Left renal cortex interstitium (tissue), 4 donors: Measurements from ENCODE around the gene DOCK11. TPM values are rescaled to one million over a fixed set of nuclear protein-coding genes. Genes with fewer than 3 reads are reported as not detected.

ENCODE experiments used
- DNase-seq, 4 donors: peaks; one replicate each; pipeline ENCODE4 v3.0.0-alpha.2; 2013; ENCODE audit warnings: low read depth in 4 of 4, low spot score in 2 of 4, missing footprints in 1 of 4
- polyA plus RNA-seq, 4 donors: library from polyadenylated mRNA; unstranded; fragments of 120-200 nt; gene quantifications; one replicate each; pipeline ENCODE4 v1.2.1, GENCODE V29; 2013; ENCODE audit not compliant: insufficient read length in 4 of 4

Gene DOCK11
- polyA plus RNA-seq, 4 donors = 16.9 to 20.8 (median 20.0) TPM

GRCh38 chrX:118499295-118499694, 3.7 kb downstream of the DOCK11 start:
- no peak for DNase-seq

DNA sequence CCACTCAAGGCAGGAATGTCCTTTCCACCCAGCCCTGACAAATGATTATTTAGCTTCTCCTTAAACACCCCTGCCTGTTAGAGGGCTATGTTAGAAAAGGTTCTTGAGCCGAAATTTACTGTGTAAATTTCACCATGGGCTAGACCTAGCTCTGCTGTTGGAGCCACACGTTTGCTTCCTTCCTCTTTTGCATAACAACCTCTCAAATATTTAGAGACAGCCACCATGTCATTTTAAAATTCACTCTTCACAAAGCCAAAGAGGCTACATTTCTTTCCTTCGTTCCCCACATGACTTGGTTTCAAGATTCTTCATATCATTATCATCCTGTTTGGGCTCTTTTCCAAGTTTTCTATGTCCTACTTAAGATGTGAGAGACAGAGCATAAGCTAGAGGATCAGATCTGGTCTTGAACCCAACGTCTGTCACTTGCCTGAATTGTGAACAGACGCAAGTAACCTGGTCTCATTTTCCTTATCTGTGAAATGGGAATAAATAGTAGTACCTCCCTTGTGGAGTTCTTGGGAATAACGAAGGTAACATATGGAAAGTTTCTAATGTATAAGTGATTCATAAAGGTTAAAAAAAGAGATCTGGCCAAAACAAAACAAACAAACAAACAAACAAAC, 6.7 kb downstream of the DOCK11 start:
- no peak for DNase-seq

- DNase-seq = no peak
Observed at GRCh38 chrX:118503260-118504041, 7.8 kb downstream of the DOCK11 start.

DNA sequence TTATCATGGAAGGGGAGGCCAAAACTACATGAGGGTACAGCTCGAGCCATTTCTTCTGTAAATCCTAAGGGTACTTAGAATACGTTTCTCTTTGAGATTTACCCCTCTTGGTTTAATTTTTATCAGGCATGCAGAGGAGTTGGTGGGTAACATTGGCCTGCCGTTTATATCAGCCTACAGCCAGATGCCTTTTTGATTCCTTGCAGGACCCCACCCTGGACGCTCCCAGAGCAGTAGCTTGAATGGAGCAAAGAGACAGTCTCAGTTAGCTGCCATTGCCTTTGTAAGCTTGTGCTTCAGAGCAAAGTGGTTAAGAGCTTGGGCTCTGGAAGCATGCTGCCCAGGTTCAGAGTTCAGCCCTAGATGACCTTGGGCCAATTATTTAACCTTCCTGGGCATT, 9.0 kb downstream of the DOCK11 start:
- DNase-seq = no peak

DNA sequence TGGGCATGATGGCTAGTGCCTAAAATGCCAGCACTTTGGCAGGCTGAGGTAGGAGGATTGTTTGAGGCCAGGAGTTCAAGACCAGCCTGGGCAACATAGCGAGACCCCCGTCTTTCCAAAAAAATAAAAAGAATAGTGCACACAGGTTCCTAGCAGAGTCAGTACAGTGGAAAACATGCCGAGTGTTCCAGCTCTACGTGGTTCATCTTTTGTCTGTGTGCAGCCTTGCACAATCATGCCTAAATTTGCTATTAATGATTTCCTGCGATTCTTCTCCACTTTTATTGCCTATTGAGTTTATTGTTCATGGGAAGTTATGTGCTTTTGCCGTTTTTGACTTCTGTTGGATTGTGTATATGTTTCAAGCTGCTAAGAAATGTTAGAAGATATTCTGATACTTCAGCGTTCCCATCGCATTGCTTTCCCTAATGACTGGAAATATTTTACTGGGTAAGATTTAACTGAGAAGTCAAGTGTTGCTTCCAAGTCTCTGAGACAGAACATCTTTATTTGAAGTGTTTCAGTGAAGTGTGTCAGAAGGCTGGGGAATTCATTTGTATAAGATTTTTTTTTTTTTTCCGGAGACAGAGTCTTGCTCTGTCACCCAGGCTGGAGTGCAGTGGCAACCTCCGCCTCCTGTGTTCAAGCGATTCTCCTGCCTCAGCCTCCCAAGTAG, 11.3 kb downstream of the DOCK11 start:
- no peak for DNase-seq

DNA sequence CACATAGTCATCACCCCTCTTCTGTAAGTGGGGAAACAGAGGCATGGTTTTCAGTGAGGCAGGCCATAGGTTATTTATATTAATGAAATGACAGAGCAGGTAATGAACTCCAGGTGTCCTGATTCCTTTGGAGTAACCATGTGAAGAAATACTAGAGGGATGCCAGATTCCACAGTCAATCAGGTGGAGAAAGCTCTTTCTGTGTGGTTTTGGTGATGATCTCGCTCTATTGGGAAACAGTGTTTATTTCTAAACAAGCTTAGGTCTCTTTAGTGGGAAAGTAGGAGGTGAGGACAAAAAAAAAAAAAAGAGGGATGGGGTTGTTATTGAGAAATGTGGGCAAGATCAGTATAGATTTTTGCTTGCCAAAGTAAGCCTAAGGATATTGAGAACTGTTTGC, 12.2 kb downstream of the DOCK11 start:
- no peak for DNase-seq

DNA sequence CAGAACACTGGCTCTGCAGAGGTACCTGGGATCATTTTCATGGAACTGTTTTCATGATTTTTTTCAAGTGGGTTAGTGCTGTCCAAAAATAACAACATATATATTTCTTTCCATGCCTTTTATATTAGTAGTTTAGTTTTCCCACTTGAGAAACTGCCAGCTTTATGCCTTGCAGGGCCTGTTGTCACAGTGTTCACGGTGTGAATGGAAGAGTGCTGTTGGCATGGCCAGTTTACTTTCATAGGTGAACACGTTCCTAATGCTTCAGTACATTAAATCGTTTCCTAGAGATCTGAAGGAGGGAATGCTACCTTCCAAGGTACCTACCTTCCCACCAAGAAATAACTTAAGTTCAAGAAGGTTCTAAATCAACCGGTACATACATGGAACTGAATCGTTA, 12.6 kb downstream of the DOCK11 start:
- DNase-seq = no peak

DNA sequence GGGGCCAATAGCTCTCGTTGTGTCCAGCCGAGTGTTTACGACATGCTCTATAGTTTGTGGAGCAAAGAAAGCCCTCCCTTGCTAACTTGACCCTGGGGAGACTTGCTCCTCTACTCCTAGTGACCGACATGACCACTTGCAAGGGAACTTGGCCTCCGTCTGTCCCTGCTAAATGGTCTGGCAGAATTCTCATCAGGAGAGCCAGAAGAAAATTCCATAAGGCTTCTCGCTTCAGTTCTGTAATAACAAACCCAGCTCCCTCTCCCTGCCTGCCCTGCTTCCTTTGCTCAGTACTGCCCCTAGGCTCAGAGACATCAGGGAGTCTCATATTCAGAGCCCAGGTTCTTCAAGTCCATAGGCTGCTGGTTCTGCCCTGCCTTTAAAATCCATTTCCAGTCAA, 13.0 kb downstream of the DOCK11 start:
- DNase-seq = no peak

GRCh38 chrX:118510111-118510510, 14.5 kb downstream of the DOCK11 start:
- no peak for DNase-seq

- DNase-seq = no peak
Observed at GRCh38 chrX:118513120-118513898, 17.7 kb downstream of the DOCK11 start.

DNA sequence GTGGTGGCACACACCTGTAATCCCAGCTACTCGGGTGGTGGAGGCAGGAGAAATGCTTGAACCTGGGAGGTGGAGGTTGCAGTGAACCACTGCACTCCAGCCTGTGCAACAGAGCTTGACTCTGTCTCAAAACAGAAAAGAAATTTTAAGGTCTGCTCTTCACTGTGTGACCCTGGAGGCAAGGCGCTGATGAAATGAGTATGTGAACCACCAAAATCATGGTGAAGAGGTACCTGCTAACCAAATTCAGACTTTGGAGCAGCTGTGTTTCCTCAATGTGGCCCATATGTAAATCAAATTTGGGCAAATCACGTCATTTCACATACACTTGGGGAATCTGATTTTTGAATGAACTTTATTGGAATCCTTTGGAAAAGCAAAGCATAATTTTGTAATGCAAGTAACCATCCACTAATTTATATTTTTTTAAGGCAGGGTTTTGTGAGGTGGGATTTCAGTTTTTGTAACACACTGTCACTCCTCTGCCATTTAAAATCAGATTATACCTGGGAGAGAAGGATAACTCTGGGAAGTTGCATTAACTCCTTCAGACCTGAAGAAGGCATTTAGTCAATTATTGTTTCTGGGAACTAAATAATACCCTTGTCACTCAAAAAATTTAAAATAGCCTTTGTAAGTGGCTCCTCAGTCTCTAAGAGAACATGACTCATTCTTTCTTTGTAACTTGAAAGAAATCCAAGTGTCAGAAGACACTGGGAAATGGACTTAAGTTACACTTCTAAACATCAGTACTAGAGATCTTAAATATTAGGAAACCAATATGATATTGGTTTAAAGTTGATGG, 24.0 kb downstream of the DOCK11 start:
- DNase-seq = no peak

DNA sequence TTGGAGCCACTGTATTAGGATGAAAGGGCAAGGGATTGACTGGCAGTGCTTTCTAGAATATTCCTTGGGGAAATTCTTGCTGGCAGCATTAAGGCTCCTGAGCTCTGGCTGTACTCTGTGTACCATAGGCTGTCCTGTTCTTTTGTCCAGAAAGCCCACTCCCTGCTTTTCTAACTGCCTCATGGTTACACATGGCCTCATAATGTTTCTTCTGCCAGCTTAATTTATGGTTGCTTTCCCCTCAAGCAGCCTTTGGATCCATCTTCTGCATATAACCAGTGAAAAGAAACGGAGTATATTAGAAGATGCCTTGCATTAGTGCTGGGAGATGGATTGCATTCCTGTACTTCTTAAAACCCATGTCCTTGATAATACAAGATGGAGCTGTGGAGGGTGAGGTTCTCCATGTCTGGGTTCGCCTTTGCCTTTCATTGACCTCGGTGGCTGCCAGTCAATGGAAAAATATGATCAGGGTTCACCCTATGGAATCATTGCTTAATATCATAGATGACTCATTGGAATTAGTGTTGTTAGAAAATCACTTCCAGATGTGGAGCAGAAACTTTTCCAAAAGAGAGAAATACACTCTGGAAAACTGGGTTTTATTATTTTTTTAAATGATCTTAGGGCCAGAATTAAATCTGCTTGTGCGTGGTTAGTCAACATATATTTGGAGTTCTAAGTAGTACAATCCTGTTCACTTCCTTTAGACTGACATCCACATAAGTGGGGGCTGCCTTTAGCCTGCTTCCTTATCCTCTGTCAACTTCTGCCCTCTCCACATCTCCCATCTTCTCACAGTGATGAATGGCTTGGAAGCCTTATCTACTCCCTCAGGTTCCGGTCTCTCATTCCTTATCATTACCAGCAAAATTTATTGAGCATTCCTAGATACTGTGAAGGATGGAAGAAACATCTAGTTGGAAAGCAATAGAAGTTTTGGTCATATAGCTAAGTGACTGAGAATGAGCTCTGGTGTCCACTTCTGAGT, 24.9 kb downstream of the DOCK11 start:
- DNase-seq = no peak

DNA sequence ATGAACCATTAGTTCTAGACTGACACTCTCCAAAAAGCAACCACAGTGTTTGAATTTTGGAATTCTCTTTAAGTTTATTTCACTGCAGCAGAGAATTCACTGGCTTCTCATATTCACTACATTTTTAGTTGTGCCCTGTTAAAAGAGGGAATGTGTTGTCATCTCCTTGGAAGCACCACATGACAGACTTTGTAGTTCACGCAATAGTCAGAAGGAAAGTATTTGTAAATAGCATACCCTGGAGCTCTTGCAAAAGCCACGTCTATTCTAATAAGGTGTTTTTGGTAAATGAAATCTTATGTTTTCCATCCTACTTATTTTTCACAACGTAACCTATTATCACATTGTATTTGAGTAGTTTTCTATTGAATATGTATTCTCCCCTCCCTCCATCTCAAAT, 25.8 kb downstream of the DOCK11 start:
- no peak for DNase-seq

- DNase-seq = no peak
Observed at GRCh38 chrX:118522230-118522926, 26.8 kb downstream of the DOCK11 start.

DNA sequence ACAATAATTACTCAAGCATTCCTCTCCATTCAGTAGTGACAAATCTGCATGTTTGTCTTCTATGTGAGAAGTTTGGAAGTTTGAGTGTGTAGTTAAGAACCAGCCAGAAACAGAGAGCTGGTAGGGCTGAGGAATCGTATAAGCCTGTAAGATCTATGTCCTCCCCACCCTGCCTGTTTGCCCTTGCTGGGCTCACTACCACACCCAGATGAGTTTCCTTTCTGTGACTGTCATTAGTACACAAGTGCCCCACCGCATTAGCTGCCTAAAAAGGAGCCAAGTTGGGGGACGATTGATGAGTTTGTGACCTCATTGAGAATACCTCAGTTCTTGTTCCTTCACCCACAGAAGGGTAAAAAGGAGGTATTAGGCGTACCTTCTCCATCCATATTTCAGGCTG, 28.3 kb downstream of the DOCK11 start:
- DNase-seq = no peak

DNA sequence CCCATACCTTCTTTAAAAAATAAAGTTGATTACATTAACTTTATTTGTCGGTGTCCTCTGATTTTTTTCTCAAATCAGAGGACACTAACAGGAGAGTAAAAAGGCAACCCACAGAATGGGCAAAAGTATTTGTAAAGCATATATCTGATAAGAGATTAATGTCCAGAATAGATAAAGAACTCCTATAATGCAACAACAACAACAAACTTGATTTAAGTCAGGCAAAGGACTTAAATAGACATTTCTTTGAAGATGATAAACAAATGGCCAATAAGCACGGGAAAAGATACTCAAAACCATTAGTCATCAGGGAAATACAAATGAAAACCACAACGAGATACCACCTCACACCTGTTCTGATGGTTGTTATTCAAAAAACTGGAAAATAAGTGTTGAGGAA, 28.7 kb downstream of the DOCK11 start:
- no peak for DNase-seq

DNA sequence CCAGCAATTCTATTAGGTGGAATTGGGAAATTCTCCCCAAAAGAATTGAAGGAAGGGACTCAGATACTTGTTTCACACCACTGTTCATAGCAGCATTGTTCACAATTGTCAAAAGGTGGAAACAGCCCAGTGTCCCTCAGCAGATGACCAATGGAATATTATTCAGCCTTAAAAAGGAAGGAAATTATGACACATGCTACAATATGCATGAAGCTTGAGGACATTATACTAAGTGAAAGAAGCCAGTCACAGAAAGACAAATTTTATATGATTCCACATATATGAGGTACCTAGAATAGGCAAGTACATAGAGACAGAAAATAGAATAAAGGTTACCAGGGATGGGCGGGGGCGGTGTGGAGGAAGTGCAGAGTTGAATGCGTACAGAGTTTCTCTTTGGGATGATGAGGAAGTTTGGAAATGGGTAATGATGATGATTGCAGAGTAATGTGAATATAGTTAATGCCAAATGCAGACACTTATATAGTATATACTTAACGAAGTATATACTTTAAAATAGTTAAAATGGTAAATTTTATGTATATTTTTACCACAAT, 29.6 kb downstream of the DOCK11 start:
- no peak for DNase-seq

DNA sequence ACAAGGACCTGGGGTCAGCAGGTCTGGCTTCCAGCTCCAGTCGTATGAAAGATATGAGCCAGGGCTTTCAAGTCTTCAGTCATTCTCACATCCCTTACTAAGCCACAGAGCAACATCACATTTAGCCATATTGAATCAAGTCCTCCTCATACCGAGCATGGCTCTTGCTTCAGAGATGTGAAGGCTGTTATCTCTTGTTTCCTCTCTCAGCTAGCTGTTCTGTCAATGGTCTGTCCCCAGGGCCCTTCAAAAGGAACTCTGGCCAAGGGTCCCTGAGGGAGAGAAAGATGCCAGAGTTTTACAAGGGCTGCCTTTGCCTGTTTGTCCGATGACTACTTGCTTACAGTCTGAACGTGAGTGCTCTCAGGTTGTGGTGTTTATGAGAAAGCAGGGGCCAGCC, 30.5 kb downstream of the DOCK11 start:
- no peak for DNase-seq
